ENCODE data around the gene CRHR2. TPM values are rescaled to one million over a fixed set of nuclear protein-coding genes. Genes with fewer than 3 reads are reported as not detected.

The CRHR2 gene
- total RNA-seq, 2 donors from 2014 or later, result 0.22 to 0.47 TPM

DNA sequence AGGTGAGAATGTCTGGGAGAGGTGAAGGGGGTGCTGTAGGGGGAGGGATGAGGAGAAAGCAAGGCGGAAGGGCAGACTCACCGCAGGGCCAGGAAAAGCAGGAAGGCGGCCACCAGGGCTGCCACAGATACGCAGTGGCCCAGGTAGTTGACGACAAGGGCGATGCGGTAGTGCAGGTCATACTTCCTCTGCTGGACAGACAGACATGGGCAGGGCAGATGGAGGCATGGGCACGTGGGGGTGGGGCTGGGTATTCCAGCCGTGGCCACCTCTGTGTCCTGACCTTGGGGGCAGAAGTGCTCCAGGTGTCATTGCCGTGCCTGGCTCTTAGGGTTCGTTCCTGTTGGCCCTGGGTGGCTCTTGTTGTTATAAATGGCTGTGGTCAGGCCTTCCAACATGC lies 16.8 kb downstream of the CRHR2 start:
- no peak for DNase-seq (ENCODE audit: low spot score)
- Histone ChIP-seq H3K9me3 (no peaks in the 10 kb centered on the region), H3K4me3 (no peak overlapping the region), H3K27ac (no peak overlapping the region), H3K4me1 (no peaks in the 10 kb centered on the region), H3K36me3 (no peaks in the 10 kb centered on the region), H3K27me3 (no peaks in the 10 kb centered on the region)
- TF ChIP-seq, protein P1, sequence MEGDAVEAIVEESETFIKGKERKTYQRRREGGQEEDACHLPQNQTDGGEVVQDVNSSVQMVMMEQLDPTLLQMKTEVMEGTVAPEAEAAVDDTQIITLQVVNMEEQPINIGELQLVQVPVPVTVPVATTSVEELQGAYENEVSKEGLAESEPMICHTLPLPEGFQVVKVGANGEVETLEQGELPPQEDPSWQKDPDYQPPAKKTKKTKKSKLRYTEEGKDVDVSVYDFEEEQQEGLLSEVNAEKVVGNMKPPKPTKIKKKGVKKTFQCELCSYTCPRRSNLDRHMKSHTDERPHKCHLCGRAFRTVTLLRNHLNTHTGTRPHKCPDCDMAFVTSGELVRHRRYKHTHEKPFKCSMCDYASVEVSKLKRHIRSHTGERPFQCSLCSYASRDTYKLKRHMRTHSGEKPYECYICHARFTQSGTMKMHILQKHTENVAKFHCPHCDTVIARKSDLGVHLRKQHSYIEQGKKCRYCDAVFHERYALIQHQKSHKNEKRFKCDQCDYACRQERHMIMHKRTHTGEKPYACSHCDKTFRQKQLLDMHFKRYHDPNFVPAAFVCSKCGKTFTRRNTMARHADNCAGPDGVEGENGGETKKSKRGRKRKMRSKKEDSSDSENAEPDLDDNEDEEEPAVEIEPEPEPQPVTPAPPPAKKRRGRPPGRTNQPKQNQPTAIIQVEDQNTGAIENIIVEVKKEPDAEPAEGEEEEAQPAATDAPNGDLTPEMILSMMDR (IDR thresholded peaks at IDR 0.05), result no peak

DNA sequence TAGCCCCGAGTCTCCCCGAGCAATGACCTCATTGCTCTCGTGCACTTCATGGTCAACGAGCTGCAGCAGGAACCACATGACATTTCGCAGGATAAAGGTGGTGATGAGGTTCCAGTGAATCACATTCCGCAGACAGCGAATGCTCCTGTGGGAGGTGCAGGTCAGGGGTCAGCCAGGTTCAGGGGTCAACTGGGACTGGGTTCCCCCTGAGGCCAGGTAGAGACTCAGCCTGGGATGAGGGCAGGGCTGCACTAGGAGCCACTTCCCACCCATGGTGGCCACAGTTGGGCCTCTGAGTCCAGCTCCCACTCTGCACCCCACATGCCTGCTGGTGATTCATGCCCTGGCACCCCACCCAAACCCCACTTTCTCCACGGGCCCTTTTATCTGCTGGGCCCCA lies 17.2 kb downstream of the CRHR2 start:
- no peak overlapping the region for H3K27ac ChIP-seq
- H3K4me3 ChIP-seq, result no peak overlapping the region
- no peak for DNase-seq (ENCODE audit: low spot score)
- H3K4me1 ChIP-seq, result no peaks in the 10 kb centered on the region
- TF ChIP-seq, protein P1 (IDR thresholded peaks at IDR 0.05), result no peak
- H3K36me3 ChIP-seq, result no peaks in the 10 kb centered on the region
- H3K9me3 ChIP-seq, result no peaks in the 10 kb centered on the region
- no peaks in the 10 kb centered on the region for H3K27me3 ChIP-seq

DNA sequence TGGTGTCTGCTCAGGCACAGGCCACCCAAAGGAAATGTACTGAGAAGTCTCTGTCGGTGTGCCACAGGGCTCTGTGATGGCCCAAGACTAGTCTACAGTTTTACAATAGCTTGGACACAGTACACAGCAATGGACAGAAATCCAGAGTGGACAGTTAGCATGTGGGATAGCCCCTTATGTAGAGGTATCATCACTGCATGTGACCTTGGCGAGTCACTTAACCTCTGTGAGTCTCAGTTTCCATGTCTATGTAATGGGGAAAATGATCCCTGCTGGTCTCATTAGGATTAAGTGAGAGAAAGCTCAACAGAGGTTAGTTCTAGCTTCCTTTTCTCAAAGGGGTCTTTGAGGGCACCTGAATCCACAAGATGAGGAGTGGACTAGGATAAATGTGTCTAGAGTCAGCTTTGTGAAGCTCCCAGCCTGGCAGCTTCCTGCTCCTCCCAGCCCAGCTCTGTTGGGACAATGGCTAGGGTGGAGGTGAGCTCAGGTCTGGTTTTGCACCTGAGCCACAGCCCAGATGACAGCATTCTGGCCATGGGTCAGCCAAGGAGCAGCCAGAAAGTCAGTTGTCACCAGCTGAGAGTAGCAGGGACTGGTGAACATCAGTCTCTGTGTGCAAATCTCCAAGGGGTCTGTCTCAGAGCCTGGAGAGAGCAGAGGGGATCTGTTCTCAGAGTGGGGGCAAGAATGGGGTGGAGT lies 17.9 kb downstream of the CRHR2 start:
- H3K9me3 ChIP-seq, result no peaks in the 10 kb centered on the region
- DNase-seq (ENCODE audit: low spot score), result no peak
- TF ChIP-seq, protein P1 (IDR thresholded peaks at IDR 0.05), result no peak
- H3K4me1 ChIP-seq, result no peaks in the 10 kb centered on the region
- no peak overlapping the region for H3K4me3 ChIP-seq
- H3K27me3 ChIP-seq, result no peaks in the 10 kb centered on the region
- no peak overlapping the region for H3K27ac ChIP-seq
- no peaks in the 10 kb centered on the region for H3K36me3 ChIP-seq

DNA sequence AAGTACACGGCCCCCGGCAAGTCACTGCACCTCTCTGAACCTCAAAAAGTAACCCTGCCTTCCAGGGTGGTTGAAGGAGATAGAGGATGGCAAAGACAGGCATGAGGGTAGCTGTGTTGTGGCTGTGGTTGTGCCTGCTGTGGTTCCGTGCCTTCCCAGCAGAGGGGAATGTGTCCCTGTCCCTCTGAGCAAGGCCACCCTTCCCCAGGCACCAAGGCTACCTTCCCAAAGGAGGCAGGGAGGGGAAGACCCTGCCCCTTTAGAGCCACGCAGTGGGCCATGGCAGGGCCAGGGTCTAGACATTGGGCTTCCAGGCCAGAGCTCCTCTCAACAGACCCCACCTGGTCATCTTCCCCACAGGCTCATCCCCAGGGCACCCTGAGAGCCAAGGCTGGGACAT lies 18.8 kb downstream of the CRHR2 start:
- no peaks in the 10 kb centered on the region for H3K36me3 ChIP-seq
- H3K4me1 ChIP-seq, result no peaks in the 10 kb centered on the region
- no peak for DNase-seq (ENCODE audit: low spot score)
- no peak overlapping the region for H3K27ac ChIP-seq
- H3K4me3 ChIP-seq, result no peak overlapping the region
- no peaks in the 10 kb centered on the region for H3K27me3 ChIP-seq
- no peaks in the 10 kb centered on the region for H3K9me3 ChIP-seq
- TF ChIP-seq, protein P1 (IDR thresholded peaks at IDR 0.05), result no peak

DNA sequence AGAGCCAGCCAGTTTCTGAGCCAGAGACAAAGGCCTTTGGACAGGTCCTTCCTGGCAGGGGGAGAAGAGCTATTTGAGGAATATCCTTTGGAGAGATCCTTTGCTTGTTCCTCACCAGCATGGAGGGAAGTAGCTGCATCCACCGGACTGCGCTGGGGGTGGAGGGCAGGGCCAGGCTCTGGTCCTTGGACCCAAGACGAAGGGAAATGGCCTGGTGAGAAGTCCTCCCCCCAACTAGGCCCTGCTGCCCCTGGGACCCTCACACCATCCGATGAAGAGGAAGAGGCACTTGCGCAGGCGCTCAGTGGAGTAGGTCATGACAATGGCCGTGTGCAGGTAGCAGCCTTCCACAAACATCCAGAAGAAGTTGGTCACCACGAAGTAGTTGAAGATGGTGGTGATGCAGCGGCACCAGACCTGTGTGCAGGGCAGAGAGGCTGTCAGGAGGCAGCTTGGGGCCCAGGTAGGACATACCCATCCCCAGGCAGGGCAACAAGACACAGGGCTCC lies 19.8 kb downstream of the CRHR2 start:
- no peak overlapping the region for H3K4me3 ChIP-seq
- TF ChIP-seq, protein P1 (IDR thresholded peaks at IDR 0.05), result no peak
- H3K36me3 ChIP-seq, result no peaks in the 10 kb centered on the region
- no peak for DNase-seq (ENCODE audit: low spot score)
- no peaks in the 10 kb centered on the region for H3K4me1 ChIP-seq
- no peak overlapping the region for H3K27ac ChIP-seq
- no peaks in the 10 kb centered on the region for H3K9me3 ChIP-seq
- H3K27me3 ChIP-seq, result no peaks in the 10 kb centered on the region

DNA sequence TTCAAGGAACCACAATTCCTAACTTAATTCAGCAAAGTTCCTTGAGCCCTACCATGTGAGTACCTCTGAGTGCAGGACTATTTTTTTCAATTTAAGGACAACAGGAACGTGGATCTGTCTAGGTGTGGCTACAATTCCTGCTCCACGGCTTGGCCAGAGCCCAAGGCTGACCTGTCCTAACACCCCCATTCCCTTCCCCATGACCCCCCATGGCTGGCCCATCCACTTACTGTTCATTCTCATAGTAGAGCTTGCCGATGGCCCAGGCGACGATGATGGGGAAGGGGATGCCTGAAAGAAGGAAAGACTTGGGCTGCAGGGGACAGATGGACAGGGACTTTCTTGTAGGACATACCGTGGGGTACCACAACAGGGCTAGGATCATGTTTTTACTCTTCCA lies 20.3 kb downstream of the CRHR2 start:
- H3K4me3 ChIP-seq, result no peak overlapping the region
- TF ChIP-seq, protein P1 (IDR thresholded peaks at IDR 0.05), result no peak
- H3K4me1 ChIP-seq, result no peaks in the 10 kb centered on the region
- H3K27ac ChIP-seq, result no peak overlapping the region
- H3K9me3 ChIP-seq, result no peaks in the 10 kb centered on the region
- no peak for DNase-seq (ENCODE audit: low spot score)
- H3K36me3 ChIP-seq, result no peaks in the 10 kb centered on the region
- H3K27me3 ChIP-seq, result no peaks in the 10 kb centered on the region

Data from right atrium auricular region (tissue), 2 donors.